HG03097 (cell line): ENCODE data around the gene LAMA1.

Experiments used
- ATAC-seq: cut with Tn5 transposase; IDR thresholded peaks from one replicate; pipeline ENCODE4 v1.9.1; 2021; ENCODE audit not compliant: unreplicated experiment, low FRiP score

The LAMA1 gene

GRCh38 chr18:6994771-6995430 lies 122.7 kb downstream of the LAMA1 start:
- no peak for ATAC-seq

DNA sequence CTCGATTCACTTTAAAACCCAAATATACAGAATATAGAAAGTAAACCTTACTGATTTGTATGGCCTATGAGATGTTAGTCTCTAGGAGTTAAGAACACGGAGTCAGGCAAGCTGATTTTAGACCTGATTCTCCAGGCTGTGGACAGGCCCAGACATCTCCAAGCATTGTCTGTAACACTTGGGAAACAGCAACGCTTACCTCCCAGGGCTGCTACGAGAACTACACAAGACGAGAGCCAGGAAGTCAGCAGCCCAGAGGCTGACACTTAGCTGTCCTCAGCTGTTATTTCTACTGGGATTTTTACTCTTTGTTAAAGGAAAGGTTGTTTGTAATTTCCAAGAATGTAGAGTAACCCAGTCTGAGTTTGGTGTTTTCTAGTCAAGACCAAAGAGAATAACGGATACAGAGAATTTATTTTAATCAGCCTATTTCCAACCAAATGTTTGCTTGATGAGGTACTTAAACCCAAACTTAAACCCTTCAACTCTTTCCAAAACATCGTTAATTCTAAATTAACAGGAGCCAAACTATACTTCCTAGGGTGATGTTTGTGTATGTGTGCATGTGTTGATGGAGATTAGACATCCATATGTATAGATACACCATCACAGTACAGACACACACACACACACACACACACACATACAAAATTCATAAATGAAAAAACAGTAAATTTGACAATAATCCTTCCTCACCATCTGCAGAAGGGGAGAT lies 123.4 kb downstream of the LAMA1 start:
- ATAC-seq, result no peak

DNA sequence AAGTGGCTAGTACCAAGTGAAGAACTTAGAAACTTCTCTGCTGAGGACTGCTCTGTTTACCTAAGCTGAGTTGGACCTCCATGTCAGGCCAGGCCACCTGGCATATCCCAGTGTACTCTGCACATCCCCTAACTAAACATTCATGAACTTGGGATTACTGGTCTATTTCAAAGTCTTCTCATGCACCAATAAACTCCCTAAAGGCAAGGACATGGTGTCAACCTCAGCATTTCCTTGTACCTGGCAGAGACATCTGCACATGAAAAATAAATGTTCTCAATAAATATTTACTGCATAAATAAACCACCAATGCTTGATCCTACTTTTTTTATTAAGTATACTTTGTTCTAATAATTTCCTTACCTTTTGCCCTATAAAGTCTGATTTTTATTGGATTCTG lies 124.8 kb downstream of the LAMA1 start:
- ATAC-seq, result no peak

GRCh38 chr18:6983366-6983765 lies 134.2 kb downstream of the LAMA1 start:
- ATAC-seq, result no peak

DNA sequence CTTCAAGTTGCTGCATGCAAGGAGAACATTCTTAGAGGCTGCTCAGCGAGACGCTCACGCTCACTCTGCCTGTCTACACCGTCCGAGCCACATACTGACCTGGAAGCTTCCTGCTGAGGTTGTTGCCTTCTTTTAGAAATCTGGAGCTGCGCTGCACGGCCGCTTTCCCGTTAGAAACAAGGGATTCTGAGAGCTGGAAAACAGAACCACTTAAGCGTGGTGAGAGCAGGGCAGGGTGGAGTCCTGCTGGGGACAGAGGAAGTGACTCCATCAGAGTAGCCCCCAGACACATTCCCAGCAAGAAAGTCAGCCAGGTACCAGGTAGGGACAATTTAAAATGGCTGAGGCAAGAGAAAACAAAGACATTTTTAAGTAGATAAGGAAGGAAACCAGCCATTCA lies 135.2 kb downstream of the LAMA1 start:
- no peak for ATAC-seq

- ATAC-seq, result no peak
Measured at GRCh38 chr18:6980363-6980762, 137.2 kb downstream of the LAMA1 start.

GRCh38 chr18:6979954-6980353 lies 137.6 kb downstream of the LAMA1 start:
- ATAC-seq, result no peak

DNA sequence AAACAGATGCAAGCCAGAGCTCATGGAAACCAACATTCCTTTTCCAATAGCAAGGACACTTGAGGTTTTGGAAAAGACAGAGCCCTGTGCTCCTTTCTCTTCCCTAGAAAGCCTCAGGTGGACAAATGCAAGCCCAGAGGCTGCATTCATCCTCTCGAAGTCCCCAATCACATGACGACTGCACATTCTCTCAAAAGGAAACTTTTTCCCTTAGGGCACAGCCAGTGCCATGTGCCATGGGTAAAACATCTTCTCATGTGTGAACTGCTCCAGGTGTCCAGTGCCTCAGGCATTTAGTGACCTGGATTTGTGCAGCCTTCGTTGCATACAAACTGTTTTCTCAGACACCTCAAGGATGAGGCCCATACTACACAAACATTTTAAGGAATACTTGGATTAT lies 140.7 kb downstream of the LAMA1 start:
- no peak for ATAC-seq

DNA sequence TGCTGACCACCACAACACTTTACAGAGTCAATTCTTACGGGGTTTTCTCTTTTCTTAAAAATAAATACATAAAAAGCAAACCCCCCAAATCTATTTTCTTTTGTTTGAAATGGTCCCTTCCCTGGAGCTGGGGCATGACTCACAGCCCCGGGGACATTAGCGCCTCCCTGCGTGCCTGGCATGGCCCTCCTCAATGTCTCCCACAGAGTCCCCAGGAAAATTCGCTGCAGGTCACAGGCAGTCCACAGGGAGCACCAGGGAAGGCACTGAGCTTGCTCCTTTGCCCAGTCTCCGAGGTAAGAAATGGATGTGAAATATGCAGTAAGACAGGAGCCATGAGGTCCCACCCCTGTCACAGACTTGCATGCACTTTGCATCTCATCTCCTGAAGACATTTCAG lies 142.5 kb downstream of the LAMA1 start:
- no peak for ATAC-seq

GRCh38 chr18:6971823-6972478 lies 145.6 kb downstream of the LAMA1 start:
- no peak for ATAC-seq

DNA sequence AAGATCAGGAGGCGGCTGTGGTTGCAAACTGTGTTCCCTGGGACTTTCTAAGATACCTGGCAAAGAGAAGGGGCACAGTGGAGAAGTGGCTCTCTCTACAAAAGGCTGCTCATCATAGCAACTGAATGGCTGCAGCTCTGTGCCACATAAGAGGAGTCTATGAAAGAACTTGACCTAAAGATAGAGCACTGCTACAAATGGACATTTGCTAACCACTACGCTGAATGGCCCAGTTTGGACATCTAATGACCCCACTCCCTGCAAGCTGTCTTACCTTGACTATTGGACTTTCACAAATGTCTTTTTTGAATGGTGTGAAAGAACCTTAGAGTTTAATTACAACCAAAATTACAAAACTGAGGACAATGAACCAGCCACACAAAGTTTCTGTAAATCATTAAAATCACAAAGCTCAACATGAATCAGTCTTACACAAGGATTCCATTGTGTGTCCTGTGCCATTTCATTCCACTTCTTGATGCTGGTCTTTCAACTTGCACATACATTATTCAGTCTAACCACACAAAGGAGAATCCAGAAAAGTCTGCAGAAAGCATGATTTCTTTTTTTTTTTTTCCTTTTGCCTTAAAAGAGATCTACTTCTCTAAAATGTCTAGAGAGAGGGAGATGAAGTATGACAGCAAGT lies 154.0 kb downstream of the LAMA1 start:
- ATAC-seq, result no peak

- ATAC-seq, result no peak
Measured at GRCh38 chr18:6962571-6963451, 154.8 kb downstream of the LAMA1 start.

GRCh38 chr18:6961331-6961730 lies 156.3 kb downstream of the LAMA1 start:
- no peak for ATAC-seq

- no peak for ATAC-seq
Measured at GRCh38 chr18:6960656-6961055, 156.9 kb downstream of the LAMA1 start.

DNA sequence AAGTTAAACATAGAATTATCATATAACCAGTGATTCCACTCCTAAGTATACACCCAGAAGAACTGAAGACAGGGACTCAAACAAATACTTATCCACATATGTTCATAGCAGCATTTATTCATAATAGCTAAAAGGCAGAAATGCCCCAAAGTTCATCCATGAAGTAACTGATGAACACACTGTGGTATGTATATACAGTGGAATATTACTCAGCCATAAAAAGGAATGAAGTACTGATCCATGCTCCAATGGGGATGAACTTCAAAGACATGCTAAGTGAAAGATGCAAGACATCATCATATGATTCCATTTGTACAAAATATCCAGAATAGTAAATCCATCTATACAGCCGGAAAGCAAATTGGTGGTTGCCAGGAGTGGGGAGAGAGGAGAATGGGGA lies 157.5 kb downstream of the LAMA1 start:
- no peak for ATAC-seq

DNA sequence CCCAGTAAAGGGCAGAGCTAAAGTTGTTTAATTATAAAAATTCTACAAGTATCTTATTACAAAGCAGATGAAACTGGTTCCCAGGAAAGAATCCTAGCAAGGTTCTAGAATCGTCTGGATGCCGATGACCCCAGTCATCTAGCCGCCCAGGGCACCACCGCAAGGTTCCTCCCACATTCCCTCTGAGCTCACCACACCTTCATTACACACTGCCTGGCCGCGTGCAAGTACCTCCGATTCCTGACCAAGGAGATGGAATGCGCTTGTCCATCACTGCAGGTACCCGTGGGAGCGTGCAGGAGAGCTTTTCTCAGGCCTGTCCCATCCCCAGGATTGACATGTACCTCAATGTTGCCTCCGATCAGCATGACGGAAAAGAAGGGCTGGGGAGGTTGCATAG lies 158.5 kb downstream of the LAMA1 start:
- ATAC-seq, result no peak

- no peak for ATAC-seq
Measured at GRCh38 chr18:6956999-6957398, 160.6 kb downstream of the LAMA1 start.

DNA sequence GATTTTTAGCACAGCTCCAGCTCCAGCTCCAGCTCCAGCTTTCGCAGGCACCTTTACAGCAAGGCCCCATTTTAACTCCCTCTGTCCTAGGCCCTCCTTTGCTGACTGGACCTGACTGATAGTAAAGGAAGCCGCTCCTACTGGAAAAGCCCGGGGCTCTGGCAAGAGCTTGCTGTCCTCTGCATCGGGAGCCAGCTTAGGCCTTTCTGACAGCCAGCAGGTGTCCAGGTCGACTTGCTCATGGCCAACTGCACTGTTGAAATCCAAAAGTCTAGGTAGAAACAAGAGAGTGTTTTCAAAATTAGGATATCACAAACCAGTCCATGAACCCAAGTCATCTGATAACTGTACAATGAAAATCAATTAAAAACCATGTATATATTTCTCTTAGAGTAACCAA lies 161.1 kb downstream of the LAMA1 start:
- no peak for ATAC-seq

DNA sequence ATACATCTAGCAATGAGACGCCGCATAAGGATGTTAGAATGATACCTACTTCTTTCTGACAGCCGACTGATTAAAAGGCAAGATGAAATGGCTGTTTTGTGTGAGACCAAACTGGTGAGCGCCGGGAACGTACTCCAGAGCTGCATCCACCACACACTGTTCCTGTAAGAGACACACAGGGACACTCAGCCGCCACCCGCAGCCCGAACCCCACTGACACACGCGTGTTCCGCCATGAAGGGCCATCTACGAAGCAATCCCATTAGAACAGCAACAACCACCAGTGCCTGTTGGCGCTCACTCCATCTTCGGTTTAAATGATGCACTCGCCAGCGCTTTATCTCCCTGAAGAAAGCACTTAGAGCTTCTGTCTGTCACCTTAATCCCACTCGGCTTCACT lies 162.3 kb downstream of the LAMA1 start:
- ATAC-seq, result no peak

DNA sequence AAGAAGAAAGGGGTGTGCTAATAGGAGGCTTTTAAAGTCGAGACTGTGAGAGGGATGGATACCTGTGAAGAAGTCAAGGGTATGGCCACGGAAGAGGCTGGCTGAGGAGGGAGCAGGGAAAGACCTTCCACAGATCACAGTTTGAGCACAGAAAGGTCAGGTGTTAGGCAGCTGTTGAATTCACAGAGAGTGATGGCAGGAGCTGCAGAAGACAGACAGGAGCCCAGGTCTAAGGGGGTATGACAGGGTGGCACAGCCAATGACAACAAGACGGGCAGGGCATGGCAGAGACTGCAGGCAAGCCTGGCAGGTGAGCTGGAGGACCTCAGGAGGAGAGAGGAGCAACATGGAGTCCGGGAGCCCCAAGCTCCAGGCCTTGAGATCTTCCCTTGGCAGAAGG lies 163.1 kb downstream of the LAMA1 start:
- ATAC-seq, result no peak
